Ishikawa (cell line): ENCODE results near the gene TBC1D22A.

Experiments
- CEBPB ChIP-seq: IDR thresholded peaks from 2 replicates; pipeline ENCODE4 v1.6.1; 2012
- CREB1 ChIP-seq: IDR thresholded peaks from 2 replicates; pipeline ENCODE4 v1.6.1; 2012; ENCODE audit warnings: low read depth
- EGR1 ChIP-seq: IDR thresholded peaks from 2 replicates; pipeline ENCODE4 v1.6.1; 2012
- EP300 ChIP-seq: IDR thresholded peaks from 2 replicates; pipeline ENCODE4 v1.6.1; 2012; ENCODE audit warnings: borderline replicate concordance
- FOXM1 ChIP-seq: IDR thresholded peaks from 2 replicates; pipeline ENCODE4 v1.6.1; 2012; ENCODE audit warnings: low read depth, borderline replicate concordance
- NFIC ChIP-seq: IDR thresholded peaks from 2 replicates; pipeline ENCODE4 v1.6.1; 2012
- RAD21 ChIP-seq: IDR thresholded peaks from 2 replicates; pipeline ENCODE4 v1.6.1; 2012; ENCODE audit warnings: low read depth
- REST ChIP-seq: IDR thresholded peaks from 2 replicates; pipeline ENCODE4 v1.6.1; 2012; ENCODE audit warnings: low read depth, mild to moderate bottlenecking
- TAF1 ChIP-seq: IDR thresholded peaks from 2 replicates; pipeline ENCODE4 v1.6.1; 2012; ENCODE audit warnings: low read depth, mild to moderate bottlenecking
- TCF12 ChIP-seq: IDR thresholded peaks from 2 replicates; pipeline ENCODE4 v1.6.1; 2012; ENCODE audit warnings: low read depth
- TEAD4 ChIP-seq: IDR thresholded peaks from 2 replicates; pipeline ENCODE4 v1.6.1; 2012
- USF1 ChIP-seq: IDR thresholded peaks from 2 replicates; pipeline ENCODE4 v1.6.1; 2012
- YY1 ChIP-seq: IDR thresholded peaks from 2 replicates; pipeline ENCODE4 v1.6.1; 2012; ENCODE audit warnings: low read depth
- ZBTB7A ChIP-seq: IDR thresholded peaks from 2 replicates; pipeline ENCODE4 v1.6.1; 2012; ENCODE audit warnings: low read depth
- TF ChIP-seq, protein P1 (sequence below): IDR thresholded peaks from 2 replicates; pipeline ENCODE4 v1.6.1; 2012

TBC1D22A gene

DNA sequence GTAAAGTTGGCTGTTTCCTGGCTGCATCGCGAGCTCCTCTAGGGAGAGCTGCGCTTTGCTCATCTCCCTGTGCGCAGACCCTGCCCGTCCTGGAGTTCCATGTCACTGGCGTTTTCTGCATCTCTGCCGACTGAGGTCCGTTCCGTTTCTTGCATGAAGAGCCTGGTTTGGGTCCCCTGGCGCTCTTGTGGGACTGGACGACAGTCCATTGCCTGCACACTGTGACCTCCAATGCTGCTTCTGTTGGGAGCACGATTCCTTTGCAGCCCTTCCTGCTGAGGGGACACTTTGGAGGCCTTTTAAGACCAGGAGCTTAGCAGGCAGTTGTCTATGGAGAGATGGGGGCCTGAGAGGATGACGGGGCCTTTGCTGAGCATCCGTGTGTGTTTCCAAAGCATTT lies 90.3 kb downstream of the TBC1D22A start:
- no peak for TF ChIP-seq EP300
- no peak for TF ChIP-seq RAD21
- TF ChIP-seq CREB1, result no peak

DNA sequence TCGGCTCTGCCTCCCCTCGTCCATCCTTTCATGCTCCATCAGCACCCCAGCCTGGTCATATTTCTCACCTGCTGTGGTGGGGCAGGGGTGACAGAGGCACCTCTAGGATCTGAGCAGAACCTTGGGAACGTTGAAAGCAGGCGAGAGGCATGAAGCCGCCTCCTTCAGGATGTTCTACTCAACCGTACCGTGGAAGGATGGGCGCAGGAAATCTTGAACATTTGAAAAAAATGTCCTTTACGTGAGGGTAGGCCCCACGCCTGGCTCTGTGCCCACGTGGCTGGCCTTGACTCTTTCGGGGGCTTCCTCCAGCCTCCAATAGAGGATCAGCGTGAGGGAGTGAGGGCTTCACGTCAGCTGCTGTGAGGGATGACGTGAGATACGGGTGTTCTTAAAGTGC lies 90.7 kb downstream of the TBC1D22A start:
- TF ChIP-seq TAF1 (no peak), USF1 (no peak), RAD21 (no peak), CREB1 (no peak), ZBTB7A (no peak), NFIC (no peak), EP300 (no peak), FOXM1 (no peak), TCF12 (no peak), TEAD4 (no peak), REST (no peak), YY1 (no peak), EGR1 (no peak), CEBPB (no peak)
- TF ChIP-seq, protein P1, sequence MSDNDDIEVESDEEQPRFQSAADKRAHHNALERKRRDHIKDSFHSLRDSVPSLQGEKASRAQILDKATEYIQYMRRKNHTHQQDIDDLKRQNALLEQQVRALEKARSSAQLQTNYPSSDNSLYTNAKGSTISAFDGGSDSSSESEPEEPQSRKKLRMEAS, result no peak

DNA sequence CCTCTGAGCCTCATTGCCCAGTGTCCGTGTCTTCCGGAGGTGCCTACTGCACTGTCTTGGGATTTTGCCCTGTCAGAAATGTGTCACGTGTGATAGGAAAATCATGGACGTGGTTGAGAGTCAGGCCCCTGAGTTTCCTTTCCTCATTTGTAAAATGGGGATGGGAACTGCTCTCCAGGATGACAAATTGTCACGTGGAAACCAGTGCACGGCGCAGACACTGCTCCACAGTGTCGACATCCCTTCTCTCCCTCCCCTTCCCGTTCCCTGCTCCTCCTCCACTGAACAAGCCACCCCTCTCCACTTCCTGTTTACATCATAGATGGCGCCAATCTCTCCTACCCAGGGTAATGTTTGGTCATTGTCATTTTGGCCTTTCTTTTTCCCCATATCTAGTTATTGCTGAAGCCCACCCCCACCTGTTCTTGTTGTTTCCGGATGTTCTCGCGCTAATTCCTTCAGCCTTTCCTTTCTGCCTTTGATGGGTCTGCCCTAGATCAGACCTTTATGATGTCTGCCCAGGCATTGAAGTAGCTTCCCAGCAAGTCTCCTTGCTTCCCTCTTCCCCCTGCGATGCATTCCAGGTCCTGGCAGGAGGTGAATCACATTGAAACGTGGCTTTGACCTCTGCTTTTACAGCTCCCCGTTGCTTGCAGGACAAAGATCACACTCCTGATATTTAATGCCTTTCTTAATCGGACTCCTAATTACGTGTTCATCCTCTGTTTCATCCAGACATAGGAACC lies 91.8 kb downstream of the TBC1D22A start:
- TF ChIP-seq RAD21 (no peak), CREB1 (no peak), REST (no peak), NFIC (no peak), EGR1 (no peak), YY1 (no peak), ZBTB7A (no peak), EP300 (no peak), TCF12 (no peak), CEBPB (no peak), TEAD4 (no peak), FOXM1 (no peak), TAF1 (no peak), USF1 (no peak)
- TF ChIP-seq, protein P1, result no peak

DNA sequence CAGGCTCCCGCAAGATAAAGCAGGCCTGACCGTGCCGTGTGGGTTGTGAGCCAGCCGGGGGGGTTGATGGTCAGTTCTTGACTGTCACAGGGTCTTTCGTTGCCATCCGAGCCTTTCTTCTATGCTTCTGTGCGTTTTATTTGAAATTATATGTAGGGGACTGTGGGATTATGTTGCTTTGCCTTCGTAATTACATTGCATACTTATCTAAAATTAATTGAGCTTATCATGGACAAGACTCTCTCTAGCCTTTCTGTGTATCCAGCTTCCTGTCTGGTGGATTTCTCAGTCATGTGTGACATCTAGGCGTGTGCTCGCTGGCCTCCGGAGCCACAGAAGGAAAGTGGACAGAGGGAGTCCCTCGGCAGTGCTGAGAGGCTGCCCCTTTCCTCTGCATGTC lies 93.2 kb downstream of the TBC1D22A start:
- TF ChIP-seq TAF1 (no peak), NFIC (no peak), REST (no peak), USF1 (no peak), TCF12 (no peak), CEBPB (no peak), ZBTB7A (no peak), RAD21 (no peak), YY1 (no peak), EGR1 (no peak), EP300 (no peak), CREB1 (no peak), TEAD4 (no peak), FOXM1 (no peak)
- TF ChIP-seq, protein P1, result no peak
